HEK293 (cell line): ENCODE results near the gene CHI3L2.

ENCODE experiments used
- CTCF ChIA-PET: fragments of 350-600 bp; formaldehyde crosslinking; extraction: SDS; loops from one replicate; lab custom pipeline; 2021; ENCODE audit warnings: antibody characterized with exemption; lab: Yijun Ruan, JAX
- POLR2A ChIA-PET: fragments of 300-600 bp; formaldehyde crosslinking; extraction: SDS; loops from one replicate; lab custom pipeline; 2020; ENCODE audit warnings: antibody characterized with exemption, inconsistent platforms; lab: Yijun Ruan, JAX
- H3K27ac ChIP-seq: fragments of 200-500 bp; sonication (Bioruptor generic); 2 replicates; pipeline ENCODE4 v1.5.1; 2014; ENCODE audit warnings: low read depth, low read length, control low read depth, inconsistent platforms; ENCODE audit errors: extremely low read depth
- H3K36me3 ChIP-seq, 2 experiments: fragments of 200-500 bp in 1 of 2; sonication (Bioruptor generic) in 1 of 2; 1 replicate in 1 of 2; 2 replicates in 1 of 2; pipeline ENCODE4 v1.5.1; 2014 to 2017; ENCODE audit warnings: inconsistent platforms in 2 of 2, low read length in 2 of 2; ENCODE audit not compliant: control insufficient read depth in 2 of 2, insufficient read depth in 1 of 2
- H3K4me1 ChIP-seq: fragments of 200-500 bp; sonication (Bioruptor generic); 2 replicates; pipeline ENCODE4 v1.5.1; 2014; ENCODE audit warnings: mild to moderate bottlenecking, low read length, inconsistent platforms; ENCODE audit not compliant: control insufficient read depth, insufficient read depth
- H3K4me3 ChIP-seq: 2 replicates; pipeline ENCODE4 v1.5.1; 2011; ENCODE audit warnings: low read depth, mild to moderate bottlenecking, control low read depth, low read length, moderate library complexity
- H3K9me3 ChIP-seq: fragments of 200-500 bp; sonication (Bioruptor generic); 2 replicates; pipeline ENCODE4 v1.5.1; 2014; ENCODE audit warnings: low read depth, low read length, inconsistent platforms; ENCODE audit not compliant: control insufficient read depth, insufficient read depth
- GLI2 ChIP-seq: fragments of 450-650 bp; formaldehyde crosslinking; IDR thresholded peaks from 2 replicates; pipeline ENCODE4; 2017; ENCODE audit warnings: missing biosample characterization, missing genetic modification characterization, low read depth, borderline replicate concordance
- GLIS1 ChIP-seq: fragments of 450-650 bp; formaldehyde crosslinking; IDR thresholded peaks from 2 replicates; pipeline ENCODE4 v1.5.1; 2016; ENCODE audit warnings: missing biosample characterization, missing genetic modification characterization
- PRDM4 ChIP-seq: fragments of 450-650 bp; formaldehyde crosslinking; IDR thresholded peaks from 2 replicates; pipeline ENCODE4 v1.5.1; 2017; ENCODE audit warnings: missing biosample characterization, missing genetic modification characterization
- TCF7L2 ChIP-seq: IDR thresholded peaks from 2 replicates; pipeline ENCODE4 v1.6.1; 2011; ENCODE audit warnings: low read depth, mild to moderate bottlenecking, inconsistent platforms, low read length, moderate library complexity, borderline replicate concordance
- YY1 ChIP-seq: fragments of 450-650 bp; formaldehyde crosslinking; IDR thresholded peaks from 2 replicates; pipeline ENCODE4 v1.5.1; 2018; ENCODE audit warnings: missing biosample characterization, missing genetic modification characterization
- ZBTB20 ChIP-seq: fragments of 450-650 bp; formaldehyde crosslinking; IDR thresholded peaks from 2 replicates; pipeline ENCODE4 v1.5.1; 2016; ENCODE audit warnings: missing biosample characterization, missing genetic modification characterization
- ZFP41 ChIP-seq: fragments of 450-650 bp; formaldehyde crosslinking; IDR thresholded peaks from 2 replicates; pipeline ENCODE4 v1.5.1; 2016; ENCODE audit warnings: missing biosample characterization, missing genetic modification characterization, borderline replicate concordance
- ZNF146 ChIP-seq: fragments of 450-650 bp; formaldehyde crosslinking; IDR thresholded peaks from 2 replicates; pipeline ENCODE4 v1.5.1; 2016; ENCODE audit warnings: missing biosample characterization, missing genetic modification characterization
- ZNF24 ChIP-seq: fragments of 450-650 bp; formaldehyde crosslinking; IDR thresholded peaks from 2 replicates; pipeline ENCODE4 v1.5.1; 2016; ENCODE audit warnings: missing biosample characterization, missing genetic modification characterization
- ZNF280D ChIP-seq: fragments of 450-650 bp; formaldehyde crosslinking; IDR thresholded peaks from 2 replicates; pipeline ENCODE4 v1.5.1; 2016; ENCODE audit warnings: missing biosample characterization, missing genetic modification characterization
- ZNF362 ChIP-seq: fragments of 450-650 bp; formaldehyde crosslinking; IDR thresholded peaks from 2 replicates; pipeline ENCODE4 v1.5.1; 2016; ENCODE audit warnings: missing biosample characterization, missing genetic modification characterization
- ZNF404 ChIP-seq: fragments of 450-650 bp; formaldehyde crosslinking; IDR thresholded peaks from 2 replicates; pipeline ENCODE4 v1.5.1; 2017; ENCODE audit warnings: missing biosample characterization, missing genetic modification characterization
- ZNF473 ChIP-seq: fragments of 450-650 bp; formaldehyde crosslinking; IDR thresholded peaks from 2 replicates; pipeline ENCODE4 v1.5.1; 2017; ENCODE audit warnings: missing biosample characterization, missing genetic modification characterization
- ZNF548 ChIP-seq: fragments of 450-650 bp; formaldehyde crosslinking; IDR thresholded peaks from 2 replicates; pipeline ENCODE4 v1.5.1; 2016; ENCODE audit warnings: missing biosample characterization, missing genetic modification characterization
- ZNF596 ChIP-seq: fragments of 450-650 bp; IDR thresholded peaks from 2 replicates; pipeline ENCODE4 v1.5.0; 2018; ENCODE audit warnings: missing biosample characterization, mild to moderate bottlenecking, missing genetic modification characterization, moderate library complexity
- ZNF610 ChIP-seq: fragments of 450-650 bp; formaldehyde crosslinking; IDR thresholded peaks from 2 replicates; pipeline ENCODE4 v1.5.1; 2016; ENCODE audit warnings: missing biosample characterization, missing genetic modification characterization, borderline replicate concordance
- ZNF621 ChIP-seq: fragments of 450-650 bp; formaldehyde crosslinking; IDR thresholded peaks from 2 replicates; pipeline ENCODE4 v1.5.1; 2017; ENCODE audit warnings: missing biosample characterization, missing genetic modification characterization
- ZNF76 ChIP-seq: fragments of 450-650 bp; formaldehyde crosslinking; IDR thresholded peaks from 2 replicates; pipeline ENCODE4; 2016; ENCODE audit warnings: low read depth, missing biosample characterization, missing genetic modification characterization, borderline replicate concordance
- ZSCAN23 ChIP-seq: fragments of 450-650 bp; formaldehyde crosslinking; IDR thresholded peaks from 2 replicates; pipeline ENCODE4 v1.5.1; 2016; ENCODE audit warnings: missing biosample characterization, missing genetic modification characterization

Gene CHI3L2

DNA sequence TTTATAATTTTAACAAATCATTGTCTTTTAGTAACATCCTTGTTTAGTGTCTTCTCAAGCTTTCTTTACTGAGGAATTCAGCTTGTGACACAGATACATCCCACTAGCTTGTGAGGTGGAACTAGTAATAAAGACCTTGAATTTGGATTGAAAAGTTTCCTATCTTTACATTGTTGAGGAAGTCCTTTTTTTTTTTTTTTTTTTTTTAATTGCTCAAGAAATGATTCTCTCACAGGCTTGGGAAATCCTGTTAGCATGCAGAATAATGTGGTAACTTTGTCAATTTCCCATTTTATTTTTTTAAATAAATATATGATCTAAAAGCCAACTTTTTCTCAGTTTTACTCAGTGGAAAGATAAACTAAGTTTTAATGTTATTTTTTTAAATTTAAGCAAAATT, 42.9 kb upstream of the CHI3L2 start:
- H3K4me3 ChIP-seq, result no peak overlapping the region
- POLR2A ChIA-PET, result no interaction called here
- no peaks in the 10 kb centered on the region for H3K4me1 ChIP-seq
- H3K36me3 ChIP-seq, result peaks cover 0 to 70% of the 10 kb centered on the region in 2 experiments; a peak in 1 of 3 replicates
- TF ChIP-seq ZNF76 (no peak), PRDM4 (tag by site-specific recombination) (no peak), ZNF24 (no peak)
- CTCF ChIA-PET, result no interaction called here
- no peak overlapping the region for H3K27ac ChIP-seq
- no peaks in the 10 kb centered on the region for H3K9me3 ChIP-seq

GRCh38 chr1:111190931-111191451, 36.5 kb upstream of the CHI3L2 start:
- peaks cover 0 to 30% of the 10 kb centered on the region in 2 experiments; a peak in 1 of 3 replicates for H3K36me3 ChIP-seq
- no peak for TF ChIP-seq ZNF280D
- TF ChIP-seq GLIS1 (tag by site-specific recombination), result no peak
- TF ChIP-seq ZNF610 (tag by site-specific recombination), result no peak
- TF ChIP-seq ZNF548, result no peak
- no peak for TF ChIP-seq ZNF473 (tag by site-specific recombination)
- no peak for TF ChIP-seq ZNF146 (tag by site-specific recombination)
- TF ChIP-seq GLI2 (tag by site-specific recombination), result no peak
- no peak for TF ChIP-seq YY1 (tag by site-specific recombination)
- TF ChIP-seq ZNF621 (tag by site-specific recombination), result no peak
- no peak for TF ChIP-seq ZBTB20 (tag by site-specific recombination)
- no peak for TF ChIP-seq ZSCAN23 (tag by site-specific recombination)
- no peak for TF ChIP-seq ZFP41 (tag by site-specific recombination)
- no peak for TF ChIP-seq ZNF362
- no peak for TF ChIP-seq TCF7L2
- no peak for TF ChIP-seq ZNF596
- TF ChIP-seq ZNF404 (tag by site-specific recombination), result no peak
- ChIA-PET POLR2A (no interaction called here), CTCF (no interaction called here)
- no peak overlapping the region for H3K4me3 ChIP-seq
- no peak overlapping the region for H3K27ac ChIP-seq
- H3K4me1 ChIP-seq, result no peaks in the 10 kb centered on the region
- no peaks in the 10 kb centered on the region for H3K9me3 ChIP-seq
